ENCODE measurements around the gene SERPING1.

SERPING1 gene

DNA sequence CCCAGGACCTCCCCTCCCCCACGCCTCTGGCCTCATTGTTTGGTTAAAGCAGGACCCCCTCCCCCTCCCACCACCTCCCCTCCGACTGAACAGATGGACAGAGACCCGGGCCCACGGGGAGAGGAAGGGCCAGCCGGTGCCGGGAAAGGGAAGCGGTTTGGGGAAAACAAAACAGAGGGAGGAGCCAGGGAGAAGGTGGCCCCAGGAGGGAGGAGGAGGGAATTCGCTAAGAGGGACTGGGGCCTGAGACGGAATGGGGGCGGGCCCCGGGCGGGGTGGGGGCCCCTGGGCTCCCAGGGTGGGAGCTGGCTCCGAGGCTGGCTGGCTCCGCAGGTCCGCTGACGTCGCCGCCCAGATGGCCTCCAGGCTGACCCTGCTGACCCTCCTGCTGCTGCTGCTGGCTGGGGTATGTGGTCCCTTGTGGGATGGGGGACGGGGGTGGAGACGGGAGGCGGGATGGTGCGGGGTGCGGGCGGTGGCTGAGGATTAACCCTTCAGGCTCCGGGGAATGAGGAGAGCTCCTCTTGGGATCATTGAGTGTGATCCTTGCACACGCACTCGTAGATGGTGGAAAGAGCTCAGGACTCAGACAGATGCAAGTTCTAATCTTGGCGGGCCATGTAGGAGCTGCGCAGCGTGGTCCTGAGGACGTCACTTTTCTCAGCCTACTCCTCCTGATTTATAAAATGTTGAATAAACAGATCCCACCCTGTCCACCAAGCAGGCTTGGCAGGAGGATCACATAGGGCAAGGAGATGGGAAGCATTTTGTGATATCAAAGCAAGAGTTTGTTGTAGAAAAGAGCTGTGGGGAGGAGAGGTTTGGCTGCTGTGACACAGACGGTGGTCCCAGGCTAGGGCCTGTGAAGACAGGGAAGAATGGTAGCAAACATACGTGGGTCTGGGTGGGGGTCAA is 688 bp downstream of the SERPING1 start:
- DNase-seq = no peak

DNA sequence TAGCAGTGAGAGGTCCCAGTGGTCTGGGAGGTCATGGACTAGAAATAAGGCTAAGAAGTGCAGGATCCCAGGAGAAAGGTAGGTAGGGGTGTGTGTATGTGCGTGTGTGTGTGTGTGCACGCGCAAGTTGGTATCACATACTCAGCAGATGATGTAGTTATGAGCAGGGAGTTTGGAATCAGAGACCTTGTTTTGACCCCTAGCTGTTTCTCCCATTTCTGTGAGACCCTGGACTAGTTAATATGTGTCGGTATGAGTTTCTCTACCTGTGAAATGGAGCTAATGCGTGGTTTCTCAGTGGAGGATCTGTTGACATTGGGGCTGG is 1.3 kb downstream of the SERPING1 start:
- no peak for DNase-seq

DNA sequence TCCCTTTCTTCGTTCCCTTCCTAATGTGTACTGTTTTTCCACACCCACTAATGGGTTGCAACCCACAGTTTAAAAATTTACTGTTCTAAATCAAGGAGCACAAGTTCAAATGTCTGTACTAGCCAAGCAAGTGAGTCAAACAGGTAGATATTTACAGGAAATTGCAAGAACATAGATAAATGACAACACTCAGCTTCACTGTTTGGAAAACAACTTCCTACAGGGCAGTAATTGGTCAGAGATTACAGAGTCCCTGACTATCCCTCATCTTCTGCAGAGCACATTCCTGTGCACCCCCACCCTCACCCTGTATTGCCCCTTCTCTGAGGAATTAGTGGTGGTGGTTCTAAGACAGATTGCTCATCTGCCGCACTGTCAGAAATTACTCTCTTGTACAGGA is 1.9 kb downstream of the SERPING1 start:
- no peak for DNase-seq

DNA sequence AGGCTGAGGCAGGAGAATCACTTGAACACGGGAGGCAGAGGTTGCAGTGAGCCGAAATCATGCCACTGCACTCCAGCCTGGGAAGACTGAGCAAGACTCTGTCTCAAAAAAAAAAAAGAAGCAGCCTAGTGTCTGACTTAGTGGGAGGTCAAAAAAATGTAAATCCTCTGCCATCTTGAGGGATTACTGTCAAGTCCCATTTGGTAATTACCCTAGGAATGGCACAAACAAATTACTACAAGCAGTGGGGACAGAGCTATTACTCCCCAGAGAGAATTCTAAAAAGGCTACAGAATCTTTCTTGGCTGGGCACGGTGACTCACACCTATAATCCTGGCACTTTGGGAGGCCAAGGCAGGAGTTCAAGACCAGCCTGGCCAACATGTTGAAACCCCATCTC is 3.8 kb downstream of the SERPING1 start:
- no peak for DNase-seq

DNA sequence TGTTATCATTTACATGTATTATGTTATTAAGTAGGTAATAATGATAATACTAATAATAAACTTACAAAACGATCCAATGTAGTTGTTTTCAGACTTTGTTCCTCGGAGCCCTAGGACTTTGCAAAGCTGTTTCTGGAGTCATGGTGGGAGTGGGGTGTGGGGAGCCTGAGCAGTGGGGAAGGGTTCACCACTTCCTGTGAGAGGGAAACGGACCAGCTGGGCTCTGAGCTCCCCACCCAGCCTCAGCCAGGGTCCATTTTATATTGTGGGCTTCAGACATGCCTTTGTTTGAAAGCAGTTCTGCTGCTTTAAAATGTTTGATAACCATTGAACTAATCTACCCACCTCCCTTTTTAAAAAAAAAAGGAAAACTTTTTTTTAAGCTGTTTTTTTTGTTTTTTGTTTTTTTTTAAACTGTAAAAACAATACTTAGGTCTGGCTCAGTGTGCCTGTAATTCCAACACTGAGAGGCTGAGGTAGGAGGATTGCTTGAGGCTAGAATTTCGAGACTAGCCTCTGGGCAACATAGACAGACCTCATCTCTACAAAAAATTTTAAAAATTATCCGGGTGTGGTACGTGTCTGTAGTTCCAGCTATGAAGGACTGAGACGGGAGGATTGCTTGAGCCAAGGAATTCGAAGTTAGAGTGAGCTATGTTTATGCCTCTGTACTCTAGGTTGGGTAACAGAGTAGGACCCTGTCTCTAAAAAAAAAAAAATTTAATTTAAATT is 7.0 kb downstream of the SERPING1 start:
- DNase-seq = no peak

DNA sequence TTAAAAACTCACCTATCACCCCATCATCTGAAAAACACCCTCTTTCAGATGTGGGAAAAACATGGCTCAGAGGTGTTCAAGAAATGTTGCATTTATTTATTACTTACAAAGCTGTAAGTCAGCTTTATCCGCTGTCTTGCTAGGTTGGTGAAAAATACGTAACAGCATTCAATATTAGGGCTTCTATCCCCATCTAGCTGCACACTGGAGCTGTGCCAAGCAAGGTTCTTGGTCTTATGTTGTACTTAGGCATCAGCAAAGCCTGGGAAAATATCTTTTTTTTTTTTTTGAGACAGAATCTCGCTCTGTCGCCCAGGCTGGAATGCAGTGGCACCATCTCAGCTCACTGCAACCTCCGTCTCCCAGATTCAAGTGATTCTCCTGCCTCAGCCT is 7.5 kb downstream of the SERPING1 start:
- no peak for DNase-seq

DNA sequence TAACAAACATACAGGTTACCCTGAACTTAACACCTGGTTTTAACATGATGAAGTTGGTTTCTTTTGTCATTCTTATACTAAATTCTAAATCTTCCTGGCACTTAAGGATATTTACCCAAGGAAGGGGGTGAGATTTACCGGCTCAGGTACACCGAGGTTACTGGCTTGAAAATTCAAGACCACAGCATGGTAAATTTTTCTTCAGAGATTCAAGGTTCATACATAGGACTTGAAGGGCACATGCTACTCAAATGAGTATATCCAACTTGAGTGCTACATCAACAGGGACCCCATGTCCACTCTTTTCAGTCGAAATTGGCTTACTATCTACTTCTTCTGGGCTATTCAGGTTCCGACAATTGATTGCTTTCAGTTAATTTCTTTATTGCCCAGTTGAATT is 12.7 kb downstream of the SERPING1 start:
- no peak for DNase-seq

DNA sequence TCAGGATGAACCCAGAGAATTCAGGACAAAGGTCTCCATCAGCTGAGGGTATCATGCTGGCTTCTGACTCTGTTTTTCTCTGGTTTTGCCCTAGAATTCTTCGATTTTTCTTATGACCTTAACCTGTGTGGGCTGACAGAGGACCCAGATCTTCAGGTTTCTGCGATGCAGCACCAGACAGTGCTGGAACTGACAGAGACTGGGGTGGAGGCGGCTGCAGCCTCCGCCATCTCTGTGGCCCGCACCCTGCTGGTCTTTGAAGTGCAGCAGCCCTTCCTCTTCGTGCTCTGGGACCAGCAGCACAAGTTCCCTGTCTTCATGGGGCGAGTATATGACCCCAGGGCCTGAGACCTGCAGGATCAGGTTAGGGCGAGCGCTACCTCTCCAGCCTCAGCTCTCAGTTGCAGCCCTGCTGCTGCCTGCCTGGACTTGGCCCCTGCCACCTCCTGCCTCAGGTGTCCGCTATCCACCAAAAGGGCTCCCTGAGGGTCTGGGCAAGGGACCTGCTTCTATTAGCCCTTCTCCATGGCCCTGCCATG is 16.8 kb downstream of the SERPING1 start:
- DNase-seq = no peak

DNA sequence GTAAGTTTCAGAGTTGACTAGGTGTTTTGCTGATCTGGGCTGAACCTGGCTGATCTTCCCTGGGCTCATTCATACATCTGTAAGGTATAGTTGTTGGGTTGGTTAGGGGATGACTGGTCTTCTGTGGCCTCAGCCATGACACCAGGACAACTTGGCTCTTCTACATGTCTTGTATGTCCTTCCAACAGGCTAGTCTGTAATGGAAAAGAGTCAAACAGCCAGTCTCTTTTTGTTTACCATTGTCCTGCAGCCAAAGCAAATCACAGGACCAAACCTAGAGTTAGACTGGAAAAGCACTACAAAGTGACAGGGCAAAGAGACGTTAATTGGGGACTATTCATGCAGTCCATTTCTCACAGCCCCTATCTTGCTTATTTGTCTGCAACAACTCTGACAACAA is 17.8 kb downstream of the SERPING1 start:
- no peak for DNase-seq

DNA sequence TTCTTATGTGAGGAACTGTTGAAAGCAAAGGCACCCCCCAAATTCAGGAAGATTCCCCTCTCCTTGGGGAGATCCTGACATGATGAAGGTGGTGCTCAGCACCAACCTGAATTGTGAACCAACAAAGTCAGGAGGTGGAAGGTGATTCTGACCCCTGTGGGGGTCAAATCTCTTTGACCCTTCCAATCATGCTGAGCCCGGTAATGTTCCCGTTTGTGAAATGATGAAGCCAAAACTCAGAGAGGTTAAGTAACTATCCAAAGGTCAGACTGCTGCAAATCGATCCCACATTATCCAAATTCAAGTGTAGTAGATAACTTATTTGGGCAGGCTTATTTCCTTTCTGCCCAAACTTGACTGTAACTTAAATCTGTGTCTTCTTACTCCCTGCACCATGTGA is 19.1 kb downstream of the SERPING1 start:
- DNase-seq = no peak

DNA sequence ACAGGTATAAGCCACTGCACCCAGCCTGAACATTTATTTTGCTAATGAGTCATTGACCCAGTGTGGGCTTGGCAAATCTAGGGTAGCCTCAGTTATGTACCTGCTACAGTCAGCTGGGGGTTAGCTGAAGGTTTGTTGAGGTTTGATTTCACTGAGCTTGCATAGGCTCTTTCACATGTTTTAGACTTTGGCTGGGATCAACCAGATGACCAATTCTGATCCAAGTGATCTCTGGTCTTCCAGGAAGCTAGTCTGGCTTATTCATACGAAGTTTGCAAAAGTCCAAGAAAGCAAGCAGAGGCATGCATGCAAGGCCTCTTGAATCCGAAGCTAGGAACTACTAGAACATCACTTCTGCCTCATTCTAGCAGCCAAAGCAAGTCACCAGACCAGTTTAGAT is 21.0 kb downstream of the SERPING1 start:
- no peak for DNase-seq

DNA sequence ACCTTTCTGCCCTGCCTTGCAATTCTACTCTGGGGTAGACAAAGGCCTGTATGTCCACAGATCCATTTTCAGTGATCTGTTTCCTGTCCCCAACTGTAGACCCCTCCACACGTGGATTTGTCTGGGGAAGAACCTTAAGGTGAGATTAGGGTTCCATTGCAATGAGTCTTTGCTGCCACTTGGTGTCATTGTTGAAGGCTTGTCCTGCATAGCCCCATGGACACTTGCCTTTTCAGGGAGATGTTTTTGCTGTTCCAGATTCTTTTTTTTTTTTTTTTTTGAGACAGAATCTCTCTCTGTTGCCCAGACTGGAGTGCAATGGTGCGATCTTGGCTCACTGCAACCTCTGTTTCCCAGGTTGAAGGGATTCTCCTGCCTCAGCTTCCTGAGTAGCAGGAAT is 21.8 kb downstream of the SERPING1 start:
- DNase-seq = no peak

DNA sequence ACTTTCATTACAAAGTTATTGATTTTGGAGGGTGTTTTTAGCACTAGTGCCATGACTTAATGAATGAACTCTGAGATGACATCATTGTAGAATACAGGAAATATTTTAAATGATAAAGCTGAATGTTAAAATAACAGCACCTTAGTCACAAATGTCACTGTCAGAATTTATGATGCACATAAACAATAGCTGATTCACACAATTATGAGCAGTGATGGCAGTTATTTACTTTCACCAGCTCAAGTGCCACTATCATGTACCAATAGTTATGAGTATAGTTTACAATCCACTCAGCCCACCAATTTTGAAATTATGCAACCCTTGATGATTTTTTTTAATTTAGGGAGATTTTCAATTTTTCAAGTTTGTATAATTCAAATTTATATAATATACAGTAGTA is 23.0 kb downstream of the SERPING1 start:
- DNase-seq = no peak

DNA sequence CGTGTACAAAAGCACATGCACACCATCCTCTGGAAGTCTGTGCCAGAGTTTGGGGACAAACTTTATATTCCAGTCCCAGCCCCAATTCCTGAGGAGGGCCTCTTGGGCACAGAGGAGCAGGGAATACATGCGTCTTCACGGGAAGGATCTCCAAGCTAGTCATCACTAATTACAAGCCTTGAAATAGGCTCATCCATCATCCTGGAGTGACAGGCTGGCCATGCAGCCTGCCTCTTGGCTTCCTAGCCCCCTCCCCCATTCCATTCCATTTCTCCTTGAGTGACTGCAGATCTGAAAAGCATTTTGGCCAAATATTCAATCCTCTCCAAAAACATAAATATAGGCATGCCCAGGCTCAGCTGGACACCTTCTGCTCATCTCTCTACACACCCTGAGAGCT is 24.8 kb downstream of the SERPING1 start:
- DNase-seq = no peak

DNA sequence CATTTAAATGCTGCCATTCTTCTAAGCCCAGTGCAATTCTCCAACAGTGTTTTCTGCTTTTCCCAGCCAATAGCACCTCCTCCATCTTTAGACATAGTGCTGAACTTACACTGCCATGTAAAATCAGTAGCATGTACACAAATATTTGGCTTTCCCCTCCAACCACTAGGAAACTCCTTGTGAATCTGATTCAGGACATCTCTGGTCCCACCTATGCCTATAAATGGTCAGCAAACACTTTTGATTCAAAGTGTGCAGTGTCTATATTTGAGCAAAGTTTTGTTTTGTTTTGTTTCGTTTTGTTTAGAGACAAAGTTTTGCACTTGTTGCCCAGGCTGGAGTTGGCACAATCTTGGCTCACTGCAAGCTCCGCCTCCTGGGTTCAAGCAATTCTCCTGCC is 27.4 kb downstream of the SERPING1 start:
- no peak for DNase-seq

DNA sequence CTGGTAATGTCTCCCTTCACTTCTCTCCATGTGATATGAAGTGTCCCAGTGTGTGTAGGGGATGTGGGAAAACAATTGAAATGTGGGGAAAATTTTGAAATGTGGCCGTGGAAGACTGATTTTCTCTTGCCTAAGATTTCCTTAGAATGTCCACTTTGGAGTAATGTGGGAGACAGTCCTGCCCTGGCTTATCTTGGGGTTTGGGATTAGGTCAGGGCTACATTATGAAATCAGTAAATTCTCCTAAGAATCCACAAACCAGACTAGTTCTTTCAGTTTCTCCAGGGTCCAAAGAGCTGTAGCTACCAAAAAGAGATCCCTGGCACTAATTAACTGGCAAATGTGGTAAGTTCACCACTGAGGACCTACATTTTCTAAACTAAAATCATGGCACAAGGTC is 29.4 kb downstream of the SERPING1 start:
- no peak for DNase-seq

DNA sequence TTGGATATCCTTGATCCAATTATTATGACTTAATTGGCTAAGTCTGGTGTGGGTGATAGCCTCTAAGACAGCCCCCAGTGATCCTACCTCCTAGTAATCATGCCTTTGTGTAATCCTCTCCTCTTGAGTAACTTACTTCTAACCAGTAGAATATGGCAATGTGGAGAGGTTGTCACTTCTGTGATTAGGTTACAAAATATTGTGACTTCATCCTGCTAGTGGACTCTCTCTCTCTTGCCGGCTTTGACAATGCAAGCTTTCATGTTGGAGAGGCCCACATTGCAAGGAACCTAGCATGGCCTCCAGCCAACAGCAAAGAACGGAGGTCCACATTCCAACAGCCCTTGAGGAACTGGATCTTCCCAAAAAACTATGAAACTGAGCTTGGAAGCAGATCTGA is 32.7 kb downstream of the SERPING1 start:
- DNase-seq = no peak

DNA sequence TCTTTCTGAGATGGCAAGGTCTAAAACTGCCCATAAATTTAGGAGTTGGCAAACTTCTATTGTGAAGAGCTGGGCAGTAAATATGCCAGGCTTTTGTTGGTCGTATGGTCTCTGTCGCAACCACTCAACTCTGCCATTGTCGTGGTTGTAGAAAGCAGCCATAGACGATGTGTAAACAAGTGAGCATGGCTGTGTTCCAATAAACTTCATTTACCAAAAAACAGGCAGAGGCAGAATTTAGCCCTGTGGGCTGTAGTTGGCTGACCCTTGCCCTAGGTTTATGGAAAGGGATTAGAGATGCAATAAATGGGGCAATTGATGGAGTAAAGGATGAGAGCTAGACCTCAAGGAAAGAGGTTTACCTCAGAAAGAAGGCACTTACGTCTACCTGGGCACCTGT is 34.6 kb downstream of the SERPING1 start:
- DNase-seq = no peak

DNA sequence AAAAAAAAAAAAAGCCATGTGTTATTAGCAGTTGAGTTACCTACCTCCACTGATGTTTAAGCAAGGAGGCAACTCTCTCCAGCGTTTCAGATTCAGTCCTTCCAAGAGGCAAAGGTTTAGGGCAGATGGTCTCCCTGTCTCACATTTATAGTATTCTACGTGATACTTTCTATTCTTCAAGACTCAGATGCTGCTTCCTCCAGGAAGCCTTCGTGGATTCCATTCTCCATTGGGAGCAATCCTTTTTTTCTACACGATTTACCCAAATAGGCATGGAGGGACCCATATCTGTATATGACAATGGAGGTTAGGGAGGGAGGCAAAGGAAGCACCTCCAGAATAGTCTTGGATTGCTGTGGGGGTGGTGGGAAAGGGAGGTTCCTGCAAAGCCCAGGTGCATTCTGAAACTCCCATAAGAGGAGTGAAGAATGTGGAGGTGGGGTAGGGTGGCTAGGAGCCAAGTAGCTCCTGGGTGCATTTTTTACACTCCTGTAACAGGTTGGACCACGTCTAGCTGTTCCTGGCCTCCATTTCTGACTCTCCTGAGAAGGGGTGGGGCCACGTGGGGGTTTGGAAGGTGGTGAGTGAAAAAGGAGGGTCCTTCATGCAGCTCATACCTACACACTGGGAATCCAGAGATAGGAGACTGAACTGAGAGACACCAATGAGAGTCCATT is 36.0 kb downstream of the SERPING1 start:
- DNase-seq = no peak

DNA sequence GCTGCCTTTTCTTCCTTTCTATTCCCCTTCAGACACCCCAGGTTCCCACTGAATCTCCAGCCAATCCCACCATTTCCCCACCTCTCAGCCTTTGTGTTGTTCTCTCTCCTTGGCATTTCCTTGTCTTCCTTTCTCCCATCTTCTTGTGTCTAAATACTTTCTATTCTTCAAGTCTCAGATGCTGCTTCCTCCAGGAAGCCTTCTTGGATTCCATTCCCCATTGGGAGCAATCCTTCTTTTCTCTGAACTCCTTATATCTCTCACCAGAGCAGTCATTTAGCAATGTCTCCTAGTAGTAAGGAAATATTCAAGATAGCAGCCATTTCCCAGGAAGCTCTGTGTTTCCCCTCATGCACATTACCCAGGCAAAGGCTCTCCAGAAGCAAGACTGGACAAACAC is 36.8 kb downstream of the SERPING1 start:
- no peak for DNase-seq

DNA sequence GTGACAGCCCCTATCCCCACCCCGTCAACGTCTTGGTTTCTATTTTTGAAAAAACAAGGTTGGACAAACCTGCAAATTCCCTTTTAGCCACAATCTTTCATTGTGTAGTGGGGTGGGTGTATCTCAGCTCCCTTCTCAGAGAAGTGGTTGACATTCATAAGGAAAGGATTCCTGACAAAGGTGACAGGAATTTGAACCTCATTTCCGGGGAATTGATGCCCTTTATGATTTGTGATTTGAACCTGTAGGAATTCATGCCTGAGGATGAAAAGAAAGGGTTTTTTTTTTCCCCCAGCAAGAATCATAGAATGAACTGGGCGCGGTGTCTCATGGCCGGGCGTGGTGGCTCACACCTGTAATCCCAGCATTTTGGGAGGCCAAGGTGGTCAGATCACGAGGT is 37.8 kb downstream of the SERPING1 start:
- DNase-seq = no peak

DNA sequence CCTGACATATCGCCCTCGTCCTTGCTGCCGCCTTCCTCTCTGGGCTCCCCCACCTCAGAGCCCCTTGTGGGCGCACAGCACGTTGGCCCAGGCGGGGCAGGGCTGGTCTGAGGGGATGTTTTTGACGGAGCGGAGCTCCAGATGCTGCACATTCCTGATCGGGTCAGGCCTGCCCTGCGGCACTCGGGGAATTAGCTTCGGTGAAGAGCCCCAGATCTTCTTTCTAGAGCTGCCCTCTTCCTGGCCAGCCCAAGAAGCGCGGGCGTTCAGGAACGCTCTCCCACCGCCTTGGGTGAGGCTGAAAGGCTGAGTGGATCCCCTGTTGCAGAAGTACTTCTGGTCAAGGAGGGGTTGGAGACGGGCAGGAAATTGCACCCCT is 40.1 kb downstream of the SERPING1 start:
- DNase-seq = no peak

DNA sequence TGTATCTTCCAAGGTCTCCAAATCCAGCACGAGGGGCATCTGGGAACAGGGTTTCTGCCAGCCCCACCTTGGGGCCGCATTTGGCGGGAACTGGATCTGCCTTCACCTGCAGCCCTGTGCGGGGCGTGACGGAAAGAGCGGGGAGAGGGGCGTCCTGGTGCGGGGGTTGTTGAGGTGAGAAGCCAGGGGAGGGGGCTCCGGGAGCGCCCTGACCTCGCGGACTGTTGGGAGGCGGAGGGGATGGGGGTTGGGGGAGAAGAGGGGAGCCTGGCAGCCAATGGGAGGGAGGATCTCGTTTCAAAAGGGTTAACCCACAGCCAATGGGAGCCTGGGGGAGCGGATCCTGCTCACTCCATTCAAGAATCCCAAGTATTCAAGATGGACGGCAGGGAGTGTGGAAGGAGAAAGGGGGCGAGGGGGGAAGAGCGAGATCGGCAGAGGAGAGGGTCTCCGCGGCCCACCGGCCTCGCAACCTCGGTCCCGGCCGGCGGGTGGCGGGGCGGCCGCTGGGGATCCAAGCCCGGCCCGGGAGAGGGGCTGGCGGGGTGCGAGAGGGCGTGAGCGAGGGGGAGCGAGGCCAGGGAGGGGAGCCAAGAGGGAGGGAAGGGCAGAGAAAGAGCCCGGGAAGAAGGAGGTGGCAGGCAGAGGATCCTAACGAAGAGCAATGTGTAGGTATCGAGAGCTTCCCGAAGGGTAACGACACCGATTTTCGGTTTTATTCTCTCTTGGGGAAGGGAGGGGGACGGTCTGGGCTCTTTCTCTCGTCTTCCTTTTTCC is 40.7 kb downstream of the SERPING1 start:
- DNase-seq = peak; percentile 87

All from NCI-H1105 (cell line).